Ishikawa (cell line): ENCODE data around the gene ZNF273.

Experiments
- CEBPB ChIP-seq: IDR thresholded peaks from 2 replicates; pipeline ENCODE4 v1.6.1; 2012
- CREB1 ChIP-seq: IDR thresholded peaks from 2 replicates; pipeline ENCODE4 v1.6.1; 2012; ENCODE audit warnings: low read depth
- EGR1 ChIP-seq: IDR thresholded peaks from 2 replicates; pipeline ENCODE4 v1.6.1; 2012
- EP300 ChIP-seq: IDR thresholded peaks from 2 replicates; pipeline ENCODE4 v1.6.1; 2012; ENCODE audit warnings: borderline replicate concordance
- FOXM1 ChIP-seq: IDR thresholded peaks from 2 replicates; pipeline ENCODE4 v1.6.1; 2012; ENCODE audit warnings: low read depth, borderline replicate concordance
- NFIC ChIP-seq: IDR thresholded peaks from 2 replicates; pipeline ENCODE4 v1.6.1; 2012
- RAD21 ChIP-seq: IDR thresholded peaks from 2 replicates; pipeline ENCODE4 v1.6.1; 2012; ENCODE audit warnings: low read depth
- TAF1 ChIP-seq: IDR thresholded peaks from 2 replicates; pipeline ENCODE4 v1.6.1; 2012; ENCODE audit warnings: low read depth, mild to moderate bottlenecking
- TCF12 ChIP-seq: IDR thresholded peaks from 2 replicates; pipeline ENCODE4 v1.6.1; 2012; ENCODE audit warnings: low read depth
- TEAD4 ChIP-seq: IDR thresholded peaks from 2 replicates; pipeline ENCODE4 v1.6.1; 2012
- USF1 ChIP-seq: IDR thresholded peaks from 2 replicates; pipeline ENCODE4 v1.6.1; 2012
- YY1 ChIP-seq: IDR thresholded peaks from 2 replicates; pipeline ENCODE4 v1.6.1; 2012; ENCODE audit warnings: low read depth
- ZBTB7A ChIP-seq: IDR thresholded peaks from 2 replicates; pipeline ENCODE4 v1.6.1; 2012; ENCODE audit warnings: low read depth
- TF ChIP-seq, protein P1 (sequence below): IDR thresholded peaks from 2 replicates; pipeline ENCODE4 v1.6.1; 2012; ENCODE audit warnings: low read depth, mild to moderate bottlenecking
- TF ChIP-seq, protein P2 (sequence below): IDR thresholded peaks from 2 replicates; pipeline ENCODE4 v1.6.1; 2012

ZNF273 gene

DNA sequence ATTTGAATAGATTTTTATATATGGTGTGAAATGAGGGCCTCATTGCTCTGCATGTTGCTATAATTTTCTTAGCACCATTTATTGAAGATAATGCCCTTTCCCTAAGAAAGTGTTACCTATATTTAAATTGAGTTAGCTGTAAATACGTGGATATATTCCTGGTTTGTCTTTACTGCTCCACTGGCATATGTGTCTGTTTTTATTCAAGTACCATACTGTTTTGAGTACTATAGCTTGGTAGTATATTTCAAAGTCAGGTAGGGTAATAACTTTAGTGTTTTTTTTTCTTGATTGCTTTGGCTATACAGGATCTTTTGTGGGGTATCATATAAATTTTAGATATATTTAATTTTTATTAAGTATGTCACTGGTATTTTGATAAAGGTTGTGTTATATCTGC is 31.4 kb downstream of the ZNF273 start:
- TF ChIP-seq NFIC (no peak), ZBTB7A (no peak), CREB1 (no peak), CEBPB (no peak), FOXM1 (no peak), TCF12 (no peak), EP300 (no peak), USF1 (no peak), EGR1 (no peak), TEAD4 (no peak), TAF1 (no peak), RAD21 (no peak), YY1 (no peak)
- TF ChIP-seq, protein P1, sequence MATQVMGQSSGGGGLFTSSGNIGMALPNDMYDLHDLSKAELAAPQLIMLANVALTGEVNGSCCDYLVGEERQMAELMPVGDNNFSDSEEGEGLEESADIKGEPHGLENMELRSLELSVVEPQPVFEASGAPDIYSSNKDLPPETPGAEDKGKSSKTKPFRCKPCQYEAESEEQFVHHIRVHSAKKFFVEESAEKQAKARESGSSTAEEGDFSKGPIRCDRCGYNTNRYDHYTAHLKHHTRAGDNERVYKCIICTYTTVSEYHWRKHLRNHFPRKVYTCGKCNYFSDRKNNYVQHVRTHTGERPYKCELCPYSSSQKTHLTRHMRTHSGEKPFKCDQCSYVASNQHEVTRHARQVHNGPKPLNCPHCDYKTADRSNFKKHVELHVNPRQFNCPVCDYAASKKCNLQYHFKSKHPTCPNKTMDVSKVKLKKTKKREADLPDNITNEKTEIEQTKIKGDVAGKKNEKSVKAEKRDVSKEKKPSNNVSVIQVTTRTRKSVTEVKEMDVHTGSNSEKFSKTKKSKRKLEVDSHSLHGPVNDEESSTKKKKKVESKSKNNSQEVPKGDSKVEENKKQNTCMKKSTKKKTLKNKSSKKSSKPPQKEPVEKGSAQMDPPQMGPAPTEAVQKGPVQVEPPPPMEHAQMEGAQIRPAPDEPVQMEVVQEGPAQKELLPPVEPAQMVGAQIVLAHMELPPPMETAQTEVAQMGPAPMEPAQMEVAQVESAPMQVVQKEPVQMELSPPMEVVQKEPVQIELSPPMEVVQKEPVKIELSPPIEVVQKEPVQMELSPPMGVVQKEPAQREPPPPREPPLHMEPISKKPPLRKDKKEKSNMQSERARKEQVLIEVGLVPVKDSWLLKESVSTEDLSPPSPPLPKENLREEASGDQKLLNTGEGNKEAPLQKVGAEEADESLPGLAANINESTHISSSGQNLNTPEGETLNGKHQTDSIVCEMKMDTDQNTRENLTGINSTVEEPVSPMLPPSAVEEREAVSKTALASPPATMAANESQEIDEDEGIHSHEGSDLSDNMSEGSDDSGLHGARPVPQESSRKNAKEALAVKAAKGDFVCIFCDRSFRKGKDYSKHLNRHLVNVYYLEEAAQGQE = no peak
- TF ChIP-seq, protein P2, sequence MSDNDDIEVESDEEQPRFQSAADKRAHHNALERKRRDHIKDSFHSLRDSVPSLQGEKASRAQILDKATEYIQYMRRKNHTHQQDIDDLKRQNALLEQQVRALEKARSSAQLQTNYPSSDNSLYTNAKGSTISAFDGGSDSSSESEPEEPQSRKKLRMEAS = no peak

- no peak for TF ChIP-seq TAF1
- no peak for TF ChIP-seq FOXM1
- no peak for TF ChIP-seq EP300
- no peak for TF ChIP-seq EGR1
- TF ChIP-seq TCF12 = no peak
- TF ChIP-seq CEBPB = no peak
- TF ChIP-seq, protein P1 = no peak
- TF ChIP-seq RAD21 = no peak
- no peak for TF ChIP-seq USF1
- no peak for TF ChIP-seq ZBTB7A
- TF ChIP-seq CREB1 = no peak
- TF ChIP-seq, protein P2 = no peak
- TF ChIP-seq TEAD4 = no peak
These were observed 35.5 kb downstream of the ZNF273 start for GRCh38 chr7:64938540-64938939.

DNA sequence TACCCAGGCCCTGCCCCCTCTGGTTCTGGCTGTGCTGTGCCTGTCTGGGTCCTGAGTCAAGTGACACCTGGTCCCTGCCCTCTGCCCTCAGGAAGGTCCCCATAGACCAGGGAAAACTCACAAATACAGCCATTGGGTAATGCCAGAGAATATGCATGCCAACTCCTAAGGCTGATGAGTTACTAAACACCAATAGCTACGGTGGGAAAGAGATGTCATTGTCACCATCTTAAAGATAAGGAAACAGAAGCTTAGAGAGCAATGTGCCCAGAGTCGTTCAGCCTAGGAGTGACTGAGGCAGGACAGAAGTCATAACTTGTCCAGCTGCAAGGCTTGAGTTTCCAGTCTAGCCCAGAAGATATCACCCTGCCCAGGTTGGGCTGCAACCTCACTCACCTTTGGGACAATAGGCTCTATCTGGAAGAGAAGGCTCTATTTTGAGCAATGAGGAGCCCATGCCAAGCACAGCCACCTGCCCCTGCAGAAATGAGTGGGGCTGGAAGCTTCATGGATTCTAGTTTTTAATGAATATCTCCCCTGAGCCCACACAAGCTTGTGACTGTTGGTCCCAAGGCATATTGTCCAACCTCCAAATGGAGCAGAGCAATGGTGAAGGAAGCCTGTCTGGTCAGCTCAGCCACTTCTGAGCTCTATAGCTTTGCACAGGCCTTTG is 42.6 kb downstream of the ZNF273 start:
- TF ChIP-seq, protein P2 = no peak
- TF ChIP-seq TCF12 = no peak
- no peak for TF ChIP-seq FOXM1
- no peak for TF ChIP-seq ZBTB7A
- TF ChIP-seq NFIC = no peak
- TF ChIP-seq USF1 = no peak
- no peak for TF ChIP-seq YY1
- TF ChIP-seq TAF1 = no peak
- TF ChIP-seq RAD21 = no peak
- no peak for TF ChIP-seq EGR1
- TF ChIP-seq, protein P1 = no peak
- TF ChIP-seq EP300 = no peak
- no peak for TF ChIP-seq TEAD4
- no peak for TF ChIP-seq CREB1

GRCh38 chr7:64946772-64947171 is 43.7 kb downstream of the ZNF273 start:
- TF ChIP-seq, protein P2 = no peak
- TF ChIP-seq CEBPB = no peak
- TF ChIP-seq, protein P1 = no peak
- TF ChIP-seq NFIC = no peak
- no peak for TF ChIP-seq TEAD4
- no peak for TF ChIP-seq TCF12
- no peak; the same call in 1 of the 2 replicates for TF ChIP-seq RAD21
- no peak for TF ChIP-seq ZBTB7A
- TF ChIP-seq CREB1 = no peak
- TF ChIP-seq TAF1 = no peak
- TF ChIP-seq EGR1 = no peak
- no peak for TF ChIP-seq EP300
- TF ChIP-seq USF1 = no peak
